ENCODE results near the gene TMCO4.

DNA sequence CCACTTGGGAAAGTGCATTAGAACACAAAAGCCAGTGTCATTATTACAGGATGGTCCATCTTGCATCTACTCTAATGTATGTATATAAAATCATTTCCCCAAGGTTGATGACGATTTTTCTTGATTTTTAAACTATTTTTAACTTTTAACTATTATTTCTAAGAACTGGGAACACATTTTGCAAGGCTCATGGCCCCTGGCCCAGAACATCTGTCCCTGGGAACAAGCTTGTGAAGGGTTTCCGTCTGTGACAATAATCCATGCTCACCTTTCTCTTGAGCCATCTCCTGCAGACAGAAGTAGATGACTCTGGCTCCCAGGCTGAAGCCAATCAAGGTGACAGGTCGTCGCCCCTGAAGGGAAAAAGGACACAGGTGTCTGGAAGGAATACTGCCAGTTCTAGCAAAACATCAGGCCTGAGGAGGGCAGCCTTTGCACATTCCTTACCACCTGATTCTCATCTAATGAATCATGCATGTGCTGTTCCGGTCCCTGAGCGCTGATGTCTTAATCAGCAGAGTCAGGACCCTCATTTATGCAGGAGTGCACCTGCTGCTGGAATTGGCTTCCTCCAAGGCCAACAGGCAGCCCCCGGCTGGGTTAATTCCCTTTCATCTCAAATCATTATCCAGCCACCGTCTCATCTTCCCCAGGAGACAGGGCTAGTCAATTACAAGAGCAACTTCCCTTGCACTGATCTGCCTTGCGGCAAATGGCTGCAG is 62.5 kb downstream of the TMCO4 start:
- no peak for TF ChIP-seq EZH2 (IDR thresholded peaks at IDR 0.05; ENCODE audit: borderline replicate concordance, low read depth, low read length, severe bottlenecking)
- TF ChIP-seq, protein P1, sequence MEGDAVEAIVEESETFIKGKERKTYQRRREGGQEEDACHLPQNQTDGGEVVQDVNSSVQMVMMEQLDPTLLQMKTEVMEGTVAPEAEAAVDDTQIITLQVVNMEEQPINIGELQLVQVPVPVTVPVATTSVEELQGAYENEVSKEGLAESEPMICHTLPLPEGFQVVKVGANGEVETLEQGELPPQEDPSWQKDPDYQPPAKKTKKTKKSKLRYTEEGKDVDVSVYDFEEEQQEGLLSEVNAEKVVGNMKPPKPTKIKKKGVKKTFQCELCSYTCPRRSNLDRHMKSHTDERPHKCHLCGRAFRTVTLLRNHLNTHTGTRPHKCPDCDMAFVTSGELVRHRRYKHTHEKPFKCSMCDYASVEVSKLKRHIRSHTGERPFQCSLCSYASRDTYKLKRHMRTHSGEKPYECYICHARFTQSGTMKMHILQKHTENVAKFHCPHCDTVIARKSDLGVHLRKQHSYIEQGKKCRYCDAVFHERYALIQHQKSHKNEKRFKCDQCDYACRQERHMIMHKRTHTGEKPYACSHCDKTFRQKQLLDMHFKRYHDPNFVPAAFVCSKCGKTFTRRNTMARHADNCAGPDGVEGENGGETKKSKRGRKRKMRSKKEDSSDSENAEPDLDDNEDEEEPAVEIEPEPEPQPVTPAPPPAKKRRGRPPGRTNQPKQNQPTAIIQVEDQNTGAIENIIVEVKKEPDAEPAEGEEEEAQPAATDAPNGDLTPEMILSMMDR (IDR thresholded peaks at IDR 0.05; ENCODE audit: extremely low read depth in 1 of 2, insufficient read depth in 1 of 2, low read depth in 1 of 2, low read length in 2 of 2), result no peak
- no peak for TF ChIP-seq POLR2A (IDR thresholded peaks at IDR 0.05; ENCODE audit: low read depth, low read length)
- no peak for TF ChIP-seq POLR2AphosphoS5 (IDR thresholded peaks at IDR 0.05; ENCODE audit: insufficient read depth, low read depth, low read length)
- TF ChIP-seq, protein P2, sequence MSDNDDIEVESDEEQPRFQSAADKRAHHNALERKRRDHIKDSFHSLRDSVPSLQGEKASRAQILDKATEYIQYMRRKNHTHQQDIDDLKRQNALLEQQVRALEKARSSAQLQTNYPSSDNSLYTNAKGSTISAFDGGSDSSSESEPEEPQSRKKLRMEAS (IDR thresholded peaks at IDR 0.05; ENCODE audit: insufficient read depth, insufficient read length), result no peak
